Lower lobe of right lung (tissue), 2 donors: ENCODE results near the gene SYAP1. TPM values are rescaled to one million over a fixed set of nuclear protein-coding genes. Genes with fewer than 3 reads are reported as not detected.

Source experiments
- ATAC-seq, 2 donors: fragments of 200-7000 bp; cut with Tn5 transposase; one replicate each; pipeline ENCODE4 v1.9.1; 2020 to 2022; ENCODE audit warnings: mild to moderate bottlenecking in 2 of 2, moderate library complexity in 2 of 2
- DNase-seq: peaks from one replicate; pipeline ENCODE4 v3.0.0-alpha.2; 2020
- H3K27ac ChIP-seq: fragments of 200-600 bp; one replicate; pipeline ENCODE4 v1.8.0; 2022
- H3K27me3 ChIP-seq: fragments of 200-600 bp; one replicate; pipeline ENCODE4 v1.8.0; 2022; ENCODE audit warnings: low read depth
- H3K36me3 ChIP-seq: fragments of 200-600 bp; one replicate; pipeline ENCODE4 v1.8.0; 2022; ENCODE audit warnings: mild to moderate bottlenecking
- H3K4me1 ChIP-seq: fragments of 200-600 bp; one replicate; pipeline ENCODE4 v1.8.0; 2022
- H3K4me3 ChIP-seq: fragments of 200-600 bp; one replicate; pipeline ENCODE4 v1.8.0; 2022; ENCODE audit warnings: mild to moderate bottlenecking
- H3K9me3 ChIP-seq: fragments of 200-600 bp; one replicate; pipeline ENCODE4 v1.8.0; 2022
- intact Hi-C: fragments of 100-400 bp; cut with DNase I; formaldehyde crosslinking; loops from one replicate; pipeline ENCODE4 v1.11.0; 2022
- total RNA-seq: library from RNA; stranded (reverse); fragmentation: NEBNext Ultra II Directional; extraction: Animal tissue kit (Norgen Biotek cat#: 25700); gene quantifications from one replicate; pipeline ENCODE4 v1.2.1, GENCODE V29; 2021
- TF ChIP-seq, protein P1 (sequence below): fragments of 200-600 bp; IDR thresholded peaks from one replicate; pipeline ENCODE4 v1.8.0; 2022; ENCODE audit warnings: antibody characterized with exemption, mild to moderate bottlenecking
- donor health status: DM: no; HTN: yes; CAD: no; lungs with severe emphysema.

The SYAP1 gene
- total RNA-seq, 1 donor from 2014 or later = 21.8 TPM

DNA sequence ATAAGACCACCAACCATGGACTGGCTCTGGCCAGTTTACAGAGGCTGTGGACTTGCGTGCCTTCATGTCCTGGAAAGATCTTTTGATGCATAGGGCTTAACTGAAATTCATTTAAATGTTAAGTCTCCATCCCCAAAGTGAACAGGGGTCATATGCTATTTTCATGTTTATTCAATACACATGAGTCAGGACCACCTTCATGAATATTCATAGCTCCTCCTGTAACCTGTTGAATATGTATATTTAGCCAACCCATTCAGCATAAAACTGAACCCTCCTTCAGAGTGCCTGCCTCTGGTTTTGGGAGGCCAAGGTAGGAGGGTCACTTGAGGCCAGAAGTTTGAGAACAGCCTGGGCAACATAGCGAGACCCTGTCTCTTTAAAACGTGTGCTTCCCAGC lies 14.0 kb upstream of the SYAP1 start:
- no peaks in the 10 kb centered on the region for H3K27me3 ChIP-seq
- no peaks in the 10 kb centered on the region for H3K36me3 ChIP-seq
- intact Hi-C loops = no loop called here
- H3K4me3 ChIP-seq = no peak overlapping the region
- H3K27ac ChIP-seq = no peak overlapping the region
- no peaks in the 10 kb centered on the region for H3K9me3 ChIP-seq
- ATAC-seq = no peak
- no peaks in the 10 kb centered on the region for H3K4me1 ChIP-seq
- TF ChIP-seq, protein P1, sequence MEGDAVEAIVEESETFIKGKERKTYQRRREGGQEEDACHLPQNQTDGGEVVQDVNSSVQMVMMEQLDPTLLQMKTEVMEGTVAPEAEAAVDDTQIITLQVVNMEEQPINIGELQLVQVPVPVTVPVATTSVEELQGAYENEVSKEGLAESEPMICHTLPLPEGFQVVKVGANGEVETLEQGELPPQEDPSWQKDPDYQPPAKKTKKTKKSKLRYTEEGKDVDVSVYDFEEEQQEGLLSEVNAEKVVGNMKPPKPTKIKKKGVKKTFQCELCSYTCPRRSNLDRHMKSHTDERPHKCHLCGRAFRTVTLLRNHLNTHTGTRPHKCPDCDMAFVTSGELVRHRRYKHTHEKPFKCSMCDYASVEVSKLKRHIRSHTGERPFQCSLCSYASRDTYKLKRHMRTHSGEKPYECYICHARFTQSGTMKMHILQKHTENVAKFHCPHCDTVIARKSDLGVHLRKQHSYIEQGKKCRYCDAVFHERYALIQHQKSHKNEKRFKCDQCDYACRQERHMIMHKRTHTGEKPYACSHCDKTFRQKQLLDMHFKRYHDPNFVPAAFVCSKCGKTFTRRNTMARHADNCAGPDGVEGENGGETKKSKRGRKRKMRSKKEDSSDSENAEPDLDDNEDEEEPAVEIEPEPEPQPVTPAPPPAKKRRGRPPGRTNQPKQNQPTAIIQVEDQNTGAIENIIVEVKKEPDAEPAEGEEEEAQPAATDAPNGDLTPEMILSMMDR = no peak
- DNase-seq = no peak

GRCh38 chrX:16708016-16708415 lies 11.4 kb upstream of the SYAP1 start:
- ATAC-seq = no peak

DNA sequence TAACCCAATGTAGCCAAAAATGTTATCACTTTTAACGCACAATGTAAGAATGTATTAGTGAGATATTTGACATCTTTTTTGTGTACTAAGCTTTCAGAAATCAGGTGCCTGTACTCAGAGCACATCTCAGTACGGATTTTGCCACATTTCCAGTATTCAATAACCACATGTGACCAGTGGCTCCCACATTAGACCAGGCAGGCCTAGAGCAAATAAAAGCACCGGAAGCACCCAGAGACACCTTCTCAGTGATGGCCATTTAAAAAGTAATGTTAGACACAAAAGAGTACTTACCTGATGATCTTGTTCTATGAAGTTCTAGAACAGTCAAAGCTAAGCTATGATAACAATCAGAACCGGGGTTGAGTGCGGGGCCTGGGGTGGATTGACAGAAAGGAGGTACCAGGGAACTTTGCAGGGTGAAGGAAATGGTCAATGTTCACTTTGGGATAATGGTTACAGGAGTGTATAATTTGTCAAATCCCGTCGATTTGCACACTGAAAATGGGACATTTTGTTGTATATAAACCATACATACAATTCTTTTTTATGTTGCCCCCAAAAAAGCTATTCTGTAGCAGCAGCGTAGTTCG lies 8.1 kb upstream of the SYAP1 start:
- Histone ChIP-seq H3K9me3 (no peaks in the 10 kb centered on the region), H3K27me3 (no peaks in the 10 kb centered on the region), H3K27ac (peak overlapping the region; percentile 78), H3K36me3 (no peaks in the 10 kb centered on the region), H3K4me3 (peak overlapping the region; percentile 70), H3K4me1 (no peaks in the 10 kb centered on the region)
- intact Hi-C loops = no loop called here
- TF ChIP-seq, protein P1 = no peak
- ATAC-seq = no peak
- DNase-seq = no peak

More at GRCh38 chrX:16708016-16708415, 11.4 kb upstream of the SYAP1 start:
- TF ChIP-seq, protein P1 = no peak
- H3K9me3 ChIP-seq = no peaks in the 10 kb centered on the region
- no peaks in the 10 kb centered on the region for H3K36me3 ChIP-seq
- no peak overlapping the region for H3K27ac ChIP-seq
- intact Hi-C loops = no loop called here
- H3K27me3 ChIP-seq = no peaks in the 10 kb centered on the region
- H3K4me1 ChIP-seq = no peaks in the 10 kb centered on the region
- no peak overlapping the region for H3K4me3 ChIP-seq
- no peak for DNase-seq

DNA sequence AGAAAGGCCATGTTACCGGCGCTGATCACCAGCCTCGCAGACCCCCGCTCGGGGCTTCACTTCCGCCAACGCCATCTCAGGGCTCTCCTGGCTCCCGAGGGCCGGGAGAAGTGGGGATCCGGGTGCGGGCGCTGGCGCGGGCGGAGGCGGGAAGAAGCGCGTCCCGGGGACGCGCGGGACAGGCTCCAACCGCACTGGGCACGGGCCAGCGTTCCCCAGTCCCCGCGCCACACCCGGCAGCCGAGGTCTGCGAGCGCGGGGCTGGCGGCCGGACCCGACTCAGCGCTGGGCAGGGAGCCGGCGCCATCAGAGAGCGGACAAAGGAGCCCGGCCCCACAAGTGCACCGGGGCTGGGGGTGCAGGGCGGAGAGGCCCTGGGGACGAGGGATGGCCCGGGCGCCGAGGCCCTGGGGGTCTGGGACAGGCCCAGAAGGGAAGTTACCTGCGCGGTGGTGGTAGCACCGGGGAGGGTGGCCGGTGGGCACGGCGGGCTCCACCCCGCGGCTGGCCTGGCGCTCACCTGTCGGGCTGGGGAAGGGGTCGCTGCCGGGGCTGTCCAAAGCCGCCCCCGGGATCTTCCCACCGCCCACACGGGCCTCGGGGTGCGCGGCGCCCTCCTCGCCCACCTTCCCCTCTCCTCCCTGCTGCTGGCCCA lies 7.4 kb upstream of the SYAP1 start:
- Histone ChIP-seq H3K4me1 (no peaks in the 10 kb centered on the region), H3K4me3 (peak overlapping the region; percentile 70), H3K27ac (peak overlapping the region; percentile 78), H3K36me3 (no peaks in the 10 kb centered on the region), H3K9me3 (no peaks in the 10 kb centered on the region), H3K27me3 (no peaks in the 10 kb centered on the region)
- peak; percentile 78 to 79 for ATAC-seq
- DNase-seq = peak; percentile 43
- TF ChIP-seq, protein P1 = no peak
- intact Hi-C loops = no loop called here

DNA sequence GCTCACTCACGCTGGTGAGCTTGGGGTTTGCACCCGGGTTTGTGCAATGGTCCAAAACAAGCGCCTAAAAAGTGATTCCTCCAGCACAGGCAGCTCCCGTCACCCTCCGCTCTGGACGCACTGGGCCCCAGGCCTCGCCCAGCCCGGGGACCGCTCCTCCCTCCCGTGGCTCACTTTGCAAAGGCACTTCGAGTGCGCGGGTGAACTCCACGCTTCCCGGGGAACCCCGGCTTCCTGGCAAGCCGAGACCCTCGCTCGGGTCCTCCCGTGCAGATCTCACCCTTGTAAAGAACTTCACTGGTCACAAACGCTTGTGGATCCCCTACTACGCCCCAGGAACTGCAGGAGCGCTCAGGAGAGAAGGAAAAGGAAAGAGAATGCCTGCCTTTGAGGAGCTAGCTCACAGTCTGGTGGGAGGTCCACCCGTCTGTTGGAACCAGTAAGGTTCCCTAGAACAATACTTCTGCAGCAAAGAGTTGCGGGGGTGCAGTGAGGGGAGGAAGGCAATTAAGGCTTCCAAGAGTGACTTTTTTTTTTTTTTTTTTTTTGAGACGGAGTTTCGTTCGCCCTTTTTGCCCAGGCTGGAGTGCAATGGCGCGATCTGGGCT lies 6.8 kb upstream of the SYAP1 start, which contains the start of gene CTPS2:
Gene CTPS2 (minus strand): TSS at position 122 of the 608 bp plus-strand sequence. CDS start 9,767 bp downstream, outside the sequence.
- DNase-seq = peak; percentile 77
- Histone ChIP-seq H3K27me3 (no peaks in the 10 kb centered on the region), H3K4me3 (peak within 1 kb of the TSS; percentile 70), H3K9me3 (no peaks in the 10 kb centered on the region), H3K36me3 (no peaks in the 10 kb centered on the region), H3K27ac (peak within 1 kb of the TSS; percentile 78), H3K4me1 (no peaks in the 10 kb centered on the region)
- TF ChIP-seq, protein P1 = peak; percentile 10
- ATAC-seq = peak; percentile 95 to 97
- intact Hi-C loops = no loop called here
